Measurements from ENCODE around the gene PDCD6IP. TPM values are rescaled to one million over a fixed set of nuclear protein-coding genes. Genes with fewer than 3 reads are reported as not detected.

Gene PDCD6IP
- polyA plus RNA-seq, 1 donor from 2014 or later = 196 TPM

DNA sequence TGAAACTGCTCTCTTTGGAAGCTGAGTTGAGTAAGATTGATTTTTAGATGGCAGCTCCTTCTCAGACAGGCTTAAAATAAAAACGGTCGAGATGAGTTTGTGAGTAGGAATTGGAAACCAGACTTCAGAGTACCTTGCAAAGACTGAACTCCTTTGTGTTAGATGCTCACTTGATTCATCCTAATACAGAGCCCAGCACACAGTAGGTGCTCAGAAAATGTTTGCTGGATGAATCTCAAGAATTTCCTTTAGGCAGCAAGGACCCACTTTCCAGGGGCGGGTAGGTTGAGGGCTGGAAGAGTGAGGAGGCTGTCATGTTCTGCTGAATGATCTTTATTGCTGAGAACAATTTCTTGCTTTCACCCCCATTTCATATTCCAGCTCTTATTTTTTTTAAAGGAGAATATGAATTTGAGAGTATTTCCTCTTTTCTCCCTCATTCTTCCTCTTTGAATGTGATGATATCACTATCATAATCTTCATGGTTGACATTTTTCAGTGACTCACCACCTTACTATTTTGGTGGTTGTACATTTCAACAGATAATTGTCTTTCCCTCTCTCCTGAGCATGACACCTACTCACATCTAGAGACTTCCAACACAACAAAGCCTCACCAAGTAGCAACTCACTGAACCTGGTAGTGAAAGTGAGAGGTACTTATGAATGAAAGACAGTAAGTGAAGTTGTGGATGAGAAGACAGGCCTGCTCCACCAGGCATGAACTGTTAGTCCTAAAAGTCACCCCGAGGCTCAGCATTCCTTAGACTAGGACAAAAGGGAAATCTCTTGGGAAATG lies 113.3 kb downstream of the PDCD6IP start:
- H3K36me3 ChIP-seq (ENCODE audit: insufficient read depth, low read length) = no peaks in the 10 kb centered on the region
- H3K9me3 ChIP-seq (ENCODE audit: low read length) = no peaks in the 10 kb centered on the region
- H3K27ac ChIP-seq (ENCODE audit: low read length) = no peak overlapping the region
- no peak overlapping the region for H3K4me3 ChIP-seq (ENCODE audit: low read length)
- no peaks in the 10 kb centered on the region for H3F3A ChIP-seq (ENCODE audit: insufficient read depth, low read length, poor library complexity, severe bottlenecking)
- no peak overlapping the region for H2AFZ ChIP-seq (ENCODE audit: low read depth, low read length)
- TF ChIP-seq MXI1 (conservative IDR thresholded peaks at IDR 0.05; ENCODE audit: poor library complexity, severe bottlenecking) = no peak
- H3K79me2 ChIP-seq (replicated peaks; ENCODE audit: insufficient read depth, low read length) = no peaks in the 10 kb centered on the region
- H4K20me1 ChIP-seq (ENCODE audit: insufficient read depth) = no peaks in the 10 kb centered on the region
- no peak overlapping the region for H3K9ac ChIP-seq (ENCODE audit: low read length)
- H3K9me2 ChIP-seq (ENCODE audit: insufficient read depth, low read length) = no peaks in the 10 kb centered on the region
- H3K4me2 ChIP-seq (ENCODE audit: low read length) = no peak overlapping the region
- no peaks in the 10 kb centered on the region for H3K27me3 ChIP-seq (ENCODE audit: insufficient read depth, low read depth, low read length)

DNA sequence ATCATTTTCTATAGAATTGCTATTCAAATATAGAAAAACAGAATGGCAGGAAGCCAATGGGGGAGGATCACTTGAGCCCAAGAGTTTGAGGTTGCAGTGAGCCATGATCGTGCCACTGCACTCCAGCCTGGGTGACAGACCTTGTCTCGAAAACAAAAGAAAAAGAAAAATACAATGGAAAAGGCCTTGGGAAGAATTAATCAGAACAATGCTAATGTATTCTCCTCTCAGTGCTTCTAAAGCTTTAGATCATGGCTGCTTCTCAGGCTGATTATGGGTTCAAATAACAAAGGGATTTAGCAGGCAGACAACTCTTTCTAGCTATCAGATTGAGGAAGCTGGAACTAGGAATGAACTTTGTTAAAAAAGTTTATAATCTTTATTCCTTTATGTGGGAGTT lies 115.8 kb downstream of the PDCD6IP start:
- Histone ChIP-seq H3K9ac (ENCODE audit: low read length) (no peak overlapping the region), H3F3A (ENCODE audit: insufficient read depth, low read length, poor library complexity, severe bottlenecking) (no peaks in the 10 kb centered on the region), H3K36me3 (ENCODE audit: insufficient read depth, low read length) (no peaks in the 10 kb centered on the region), H3K4me3 (ENCODE audit: low read length) (no peak overlapping the region), H3K4me2 (ENCODE audit: low read length) (no peak overlapping the region), H3K27me3 (ENCODE audit: insufficient read depth, low read depth, low read length) (no peaks in the 10 kb centered on the region), H4K20me1 (ENCODE audit: insufficient read depth) (no peaks in the 10 kb centered on the region), H3K79me2 (replicated peaks; ENCODE audit: insufficient read depth, low read length) (no peaks in the 10 kb centered on the region), H3K27ac (ENCODE audit: low read length) (no peak overlapping the region), H2AFZ (ENCODE audit: low read depth, low read length) (no peak overlapping the region), H3K9me3 (ENCODE audit: low read length) (no peaks in the 10 kb centered on the region), H3K9me2 (ENCODE audit: insufficient read depth, low read length) (no peaks in the 10 kb centered on the region)
- TF ChIP-seq MXI1 (conservative IDR thresholded peaks at IDR 0.05; ENCODE audit: poor library complexity, severe bottlenecking) (no peak), TAF1 (IDR thresholded peaks at IDR 0.05; ENCODE audit: low read depth) (no peak)
- TF ChIP-seq, protein P1, sequence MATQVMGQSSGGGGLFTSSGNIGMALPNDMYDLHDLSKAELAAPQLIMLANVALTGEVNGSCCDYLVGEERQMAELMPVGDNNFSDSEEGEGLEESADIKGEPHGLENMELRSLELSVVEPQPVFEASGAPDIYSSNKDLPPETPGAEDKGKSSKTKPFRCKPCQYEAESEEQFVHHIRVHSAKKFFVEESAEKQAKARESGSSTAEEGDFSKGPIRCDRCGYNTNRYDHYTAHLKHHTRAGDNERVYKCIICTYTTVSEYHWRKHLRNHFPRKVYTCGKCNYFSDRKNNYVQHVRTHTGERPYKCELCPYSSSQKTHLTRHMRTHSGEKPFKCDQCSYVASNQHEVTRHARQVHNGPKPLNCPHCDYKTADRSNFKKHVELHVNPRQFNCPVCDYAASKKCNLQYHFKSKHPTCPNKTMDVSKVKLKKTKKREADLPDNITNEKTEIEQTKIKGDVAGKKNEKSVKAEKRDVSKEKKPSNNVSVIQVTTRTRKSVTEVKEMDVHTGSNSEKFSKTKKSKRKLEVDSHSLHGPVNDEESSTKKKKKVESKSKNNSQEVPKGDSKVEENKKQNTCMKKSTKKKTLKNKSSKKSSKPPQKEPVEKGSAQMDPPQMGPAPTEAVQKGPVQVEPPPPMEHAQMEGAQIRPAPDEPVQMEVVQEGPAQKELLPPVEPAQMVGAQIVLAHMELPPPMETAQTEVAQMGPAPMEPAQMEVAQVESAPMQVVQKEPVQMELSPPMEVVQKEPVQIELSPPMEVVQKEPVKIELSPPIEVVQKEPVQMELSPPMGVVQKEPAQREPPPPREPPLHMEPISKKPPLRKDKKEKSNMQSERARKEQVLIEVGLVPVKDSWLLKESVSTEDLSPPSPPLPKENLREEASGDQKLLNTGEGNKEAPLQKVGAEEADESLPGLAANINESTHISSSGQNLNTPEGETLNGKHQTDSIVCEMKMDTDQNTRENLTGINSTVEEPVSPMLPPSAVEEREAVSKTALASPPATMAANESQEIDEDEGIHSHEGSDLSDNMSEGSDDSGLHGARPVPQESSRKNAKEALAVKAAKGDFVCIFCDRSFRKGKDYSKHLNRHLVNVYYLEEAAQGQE (IDR thresholded peaks at IDR 0.05; ENCODE audit: borderline replicate concordance) = no peak

DNA sequence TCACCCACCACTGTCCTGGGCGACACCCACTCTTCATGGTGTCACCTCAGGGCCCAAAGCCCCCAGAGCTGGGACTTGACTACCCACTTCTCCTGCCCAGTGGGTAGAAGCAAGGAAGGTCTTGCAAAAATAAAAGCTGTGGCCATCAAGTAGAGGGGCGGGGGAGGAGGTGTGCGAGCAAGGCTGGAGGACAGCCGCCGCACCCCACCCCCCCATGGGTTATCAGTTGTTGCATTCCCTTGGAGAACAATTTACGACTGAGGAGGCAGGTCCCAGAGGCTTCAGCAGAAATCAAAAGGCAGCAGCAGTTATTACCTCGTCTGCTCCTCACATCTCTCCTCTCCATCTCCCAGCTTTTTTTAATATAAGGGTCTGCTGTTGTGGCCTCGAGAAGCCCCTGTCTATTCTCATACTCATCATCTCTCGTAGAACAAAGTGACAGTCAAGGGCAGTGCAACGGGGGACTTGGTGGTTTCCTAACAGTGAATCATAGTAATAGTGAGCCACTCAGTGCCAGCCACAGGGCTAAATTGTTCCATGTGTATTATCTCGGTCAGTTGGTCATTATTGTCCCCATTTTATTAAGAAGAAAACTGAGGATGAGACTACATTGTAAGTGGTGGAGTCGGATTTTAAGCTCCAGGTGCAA lies 116.4 kb downstream of the PDCD6IP start:
- H3K4me2 ChIP-seq (ENCODE audit: low read length) = no peak overlapping the region
- TF ChIP-seq, protein P2, sequence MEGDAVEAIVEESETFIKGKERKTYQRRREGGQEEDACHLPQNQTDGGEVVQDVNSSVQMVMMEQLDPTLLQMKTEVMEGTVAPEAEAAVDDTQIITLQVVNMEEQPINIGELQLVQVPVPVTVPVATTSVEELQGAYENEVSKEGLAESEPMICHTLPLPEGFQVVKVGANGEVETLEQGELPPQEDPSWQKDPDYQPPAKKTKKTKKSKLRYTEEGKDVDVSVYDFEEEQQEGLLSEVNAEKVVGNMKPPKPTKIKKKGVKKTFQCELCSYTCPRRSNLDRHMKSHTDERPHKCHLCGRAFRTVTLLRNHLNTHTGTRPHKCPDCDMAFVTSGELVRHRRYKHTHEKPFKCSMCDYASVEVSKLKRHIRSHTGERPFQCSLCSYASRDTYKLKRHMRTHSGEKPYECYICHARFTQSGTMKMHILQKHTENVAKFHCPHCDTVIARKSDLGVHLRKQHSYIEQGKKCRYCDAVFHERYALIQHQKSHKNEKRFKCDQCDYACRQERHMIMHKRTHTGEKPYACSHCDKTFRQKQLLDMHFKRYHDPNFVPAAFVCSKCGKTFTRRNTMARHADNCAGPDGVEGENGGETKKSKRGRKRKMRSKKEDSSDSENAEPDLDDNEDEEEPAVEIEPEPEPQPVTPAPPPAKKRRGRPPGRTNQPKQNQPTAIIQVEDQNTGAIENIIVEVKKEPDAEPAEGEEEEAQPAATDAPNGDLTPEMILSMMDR (IDR thresholded peaks at IDR 0.05; ENCODE audit: poor library complexity, severe bottlenecking) = no peak
- TF ChIP-seq POLR2AphosphoS5 (IDR thresholded peaks at IDR 0.05) (no peak), RAD21 (conservative IDR thresholded peaks at IDR 0.05) (no peak)
- TF ChIP-seq, protein P1 (IDR thresholded peaks at IDR 0.05; ENCODE audit: borderline replicate concordance) = no peak

More for the DNA sequence above, 116.4 kb downstream of the PDCD6IP start:
- Histone ChIP-seq H3K9me3 (ENCODE audit: low read length) (no peaks in the 10 kb centered on the region), H3K36me3 (ENCODE audit: insufficient read depth, low read length) (no peaks in the 10 kb centered on the region), H2AFZ (ENCODE audit: low read depth, low read length) (no peak overlapping the region), H3K4me3 (ENCODE audit: low read length) (no peak overlapping the region), H3K79me2 (replicated peaks; ENCODE audit: insufficient read depth, low read length) (no peaks in the 10 kb centered on the region), H3K9me2 (ENCODE audit: insufficient read depth, low read length) (no peaks in the 10 kb centered on the region), H4K20me1 (ENCODE audit: insufficient read depth) (no peaks in the 10 kb centered on the region), H3K27ac (ENCODE audit: low read length) (no peak overlapping the region), H3K27me3 (ENCODE audit: insufficient read depth, low read depth, low read length) (no peaks in the 10 kb centered on the region), H3F3A (ENCODE audit: insufficient read depth, low read length, poor library complexity, severe bottlenecking) (no peaks in the 10 kb centered on the region), H3K9ac (ENCODE audit: low read length) (no peak overlapping the region)
